OCI-LY1 (cell line): ENCODE data around the gene TENM4.

Source experiments
- H2AFZ ChIP-seq: fragments of 200-600 bp; sonication (generic), shearing (Covaris generic); 2 replicates; pipeline ENCODE4 v1.6.0; 2014; ENCODE audit warnings: antibody characterized with exemption, mild to moderate bottlenecking, low read length
- H3F3A ChIP-seq: fragments of 200-600 bp; sonication (generic), shearing (Covaris generic); 2 replicates; pipeline ENCODE4 v1.6.0; 2014; ENCODE audit warnings: mild to moderate bottlenecking, antibody characterized with exemption, low read length, moderate library complexity; ENCODE audit not compliant: insufficient read depth
- H3K27ac ChIP-seq: fragments of 200-600 bp; sonication (generic); 2 replicates; pipeline ENCODE4 v1.5.1; 2014; ENCODE audit warnings: low read length, mixed run types, mild to moderate bottlenecking, low read depth; ENCODE audit not compliant: poor library complexity, severe bottlenecking
- H3K27me3 ChIP-seq: fragments of 200-600 bp; sonication (generic); 2 replicates; pipeline ENCODE4 v1.6.0; 2014; ENCODE audit warnings: antibody characterized with exemption, mild to moderate bottlenecking, low read length, moderate library complexity; ENCODE audit not compliant: insufficient read depth
- H3K36me3 ChIP-seq: fragments of 200-600 bp; sonication (generic); 2 replicates; pipeline ENCODE4 v1.6.1; 2014; ENCODE audit warnings: mild to moderate bottlenecking, antibody characterized with exemption, low read length, moderate library complexity, mixed read lengths; ENCODE audit not compliant: insufficient read depth
- H3K4me1 ChIP-seq: fragments of 200-600 bp; sonication (generic); 2 replicates; pipeline ENCODE4 v1.5.1; 2014; ENCODE audit warnings: mild to moderate bottlenecking, low read length, moderate library complexity; ENCODE audit not compliant: insufficient read depth, severe bottlenecking
- H3K4me2 ChIP-seq: fragments of 200-600 bp; sonication (generic), shearing (Covaris generic); 2 replicates; pipeline ENCODE4 v1.6.1; 2014; ENCODE audit warnings: low read length
- H3K4me3 ChIP-seq: fragments of 200-600 bp; sonication (generic); 2 replicates; pipeline ENCODE4 v1.5.1; 2014; ENCODE audit warnings: low read length, low read depth, mild to moderate bottlenecking, mixed read lengths; ENCODE audit not compliant: poor library complexity, severe bottlenecking
- H3K79me2 ChIP-seq: fragments of 200-600 bp; shearing (Covaris generic); 2 replicates; pipeline ENCODE4 v1.6.1; 2016; ENCODE audit warnings: mixed run types, low read length, mixed read lengths; ENCODE audit not compliant: insufficient read depth
- H3K9ac ChIP-seq: fragments of 200-600 bp; sonication (generic), shearing (Covaris generic); 2 replicates; pipeline ENCODE4 v1.6.1; 2014; ENCODE audit warnings: mild to moderate bottlenecking, low read length, mixed read lengths
- H3K9me2 ChIP-seq: fragments of 200-600 bp; sonication (generic), shearing (Covaris generic); 2 replicates; pipeline ENCODE4 v1.6.1; 2014; ENCODE audit warnings: low read depth, mild to moderate bottlenecking, low read length, mixed read lengths
- H3K9me3 ChIP-seq: fragments of 200-600 bp; shearing (Covaris generic); 2 replicates; pipeline ENCODE4 v1.6.1; 2014; ENCODE audit warnings: low read length, mixed read lengths
- H4K20me1 ChIP-seq: fragments of 200-600 bp; sonication (generic), shearing (Covaris generic); 2 replicates; pipeline ENCODE4 v1.6.0; 2016; ENCODE audit warnings: mild to moderate bottlenecking, low read length; ENCODE audit not compliant: insufficient read depth
- CTCF ChIP-seq: fragments of 200-600 bp; sonication (generic), shearing (Covaris generic); IDR thresholded peaks from 2 replicates; pipeline ENCODE4 v1.5.1; 2017; ENCODE audit warnings: mild to moderate bottlenecking, antibody characterized with exemption, low read length, moderate library complexity, mixed read lengths
- EZH2 ChIP-seq: fragments of 200-600 bp; sonication (generic), shearing (Covaris generic); IDR thresholded peaks from 2 replicates; pipeline ENCODE4 v1.8.0; 2017; ENCODE audit warnings: borderline replicate concordance, mixed run types, mild to moderate bottlenecking, antibody characterized with exemption, low read length, moderate library complexity, mixed read lengths

Gene TENM4

GRCh38 chr11:78630155-78630554, 810.7 kb downstream of the TENM4 start:
- H4K20me1 ChIP-seq = no peaks in the 10 kb centered on the region
- H3K79me2 ChIP-seq = no peaks in the 10 kb centered on the region
- H3K9me3 ChIP-seq = peaks cover 7% of the 10 kb centered on the region; the same call in 1 of the 2 replicates
- H3K4me1 ChIP-seq = no peaks in the 10 kb centered on the region
- no peaks in the 10 kb centered on the region for H3K9me2 ChIP-seq
- no peak overlapping the region for H3K4me3 ChIP-seq
- TF ChIP-seq EZH2 (no peak), CTCF (no peak)
- H3K36me3 ChIP-seq = no peaks in the 10 kb centered on the region; the same call in 1 of the 2 replicates
- no peak overlapping the region for H3K27ac ChIP-seq
- no peak overlapping the region for H2AFZ ChIP-seq
- H3F3A ChIP-seq = no peaks in the 10 kb centered on the region
- no peaks in the 10 kb centered on the region for H3K27me3 ChIP-seq
- no peak overlapping the region for H3K4me2 ChIP-seq
- H3K9ac ChIP-seq = no peak overlapping the region

- TF ChIP-seq EZH2 (no peak), CTCF (no peak)
- Histone ChIP-seq H3K4me1 (no peaks in the 10 kb centered on the region), H3K79me2 (no peaks in the 10 kb centered on the region), H3K27me3 (no peaks in the 10 kb centered on the region), H3K27ac (no peak overlapping the region), H3K9ac (no peak overlapping the region), H3K9me3 (no peaks in the 10 kb centered on the region), H3K9me2 (no peaks in the 10 kb centered on the region), H2AFZ (no peak overlapping the region), H3K36me3 (no peaks in the 10 kb centered on the region), H3K4me2 (no peak overlapping the region), H3K4me3 (no peak overlapping the region), H4K20me1 (no peaks in the 10 kb centered on the region), H3F3A (no peaks in the 10 kb centered on the region)
Observed at GRCh38 chr11:78622666-78623065, 818.2 kb downstream of the TENM4 start.

GRCh38 chr11:78620159-78620558, 820.7 kb downstream of the TENM4 start:
- no peak for TF ChIP-seq EZH2
- TF ChIP-seq CTCF = no peak
- no peak overlapping the region for H3K4me3 ChIP-seq
- no peak overlapping the region for H3K27ac ChIP-seq
- H3K27me3 ChIP-seq = no peaks in the 10 kb centered on the region
- H3K9me3 ChIP-seq = no peaks in the 10 kb centered on the region
- H3K4me1 ChIP-seq = no peaks in the 10 kb centered on the region
- H2AFZ ChIP-seq = no peak overlapping the region
- H3K4me2 ChIP-seq = no peak overlapping the region
- H3K9ac ChIP-seq = no peak overlapping the region
- no peaks in the 10 kb centered on the region for H3K79me2 ChIP-seq
- H3K36me3 ChIP-seq = no peaks in the 10 kb centered on the region
- H3F3A ChIP-seq = no peaks in the 10 kb centered on the region
- H3K9me2 ChIP-seq = no peaks in the 10 kb centered on the region
- no peaks in the 10 kb centered on the region for H4K20me1 ChIP-seq
